Activated effector memory CD4-positive, alpha-beta T cell treated with anti-CD3 and anti-CD28 coated beads, Interleukin-2, amount 50 U/mL, for 16 hours (primary cell): ENCODE data around the gene CNEP1R1.
"Not testable (repeated sequence)": the region's sequence is repeated elsewhere in the genome, so short reads cannot be mapped to it uniquely, and the experiment has no call there.

Source experiments
- DNase-seq: peaks from one replicate; pipeline ENCODE4 v3.0.0-alpha.2; 2020

Gene CNEP1R1, protein sequence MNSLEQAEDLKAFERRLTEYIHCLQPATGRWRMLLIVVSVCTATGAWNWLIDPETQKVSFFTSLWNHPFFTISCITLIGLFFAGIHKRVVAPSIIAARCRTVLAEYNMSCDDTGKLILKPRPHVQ

DNA sequence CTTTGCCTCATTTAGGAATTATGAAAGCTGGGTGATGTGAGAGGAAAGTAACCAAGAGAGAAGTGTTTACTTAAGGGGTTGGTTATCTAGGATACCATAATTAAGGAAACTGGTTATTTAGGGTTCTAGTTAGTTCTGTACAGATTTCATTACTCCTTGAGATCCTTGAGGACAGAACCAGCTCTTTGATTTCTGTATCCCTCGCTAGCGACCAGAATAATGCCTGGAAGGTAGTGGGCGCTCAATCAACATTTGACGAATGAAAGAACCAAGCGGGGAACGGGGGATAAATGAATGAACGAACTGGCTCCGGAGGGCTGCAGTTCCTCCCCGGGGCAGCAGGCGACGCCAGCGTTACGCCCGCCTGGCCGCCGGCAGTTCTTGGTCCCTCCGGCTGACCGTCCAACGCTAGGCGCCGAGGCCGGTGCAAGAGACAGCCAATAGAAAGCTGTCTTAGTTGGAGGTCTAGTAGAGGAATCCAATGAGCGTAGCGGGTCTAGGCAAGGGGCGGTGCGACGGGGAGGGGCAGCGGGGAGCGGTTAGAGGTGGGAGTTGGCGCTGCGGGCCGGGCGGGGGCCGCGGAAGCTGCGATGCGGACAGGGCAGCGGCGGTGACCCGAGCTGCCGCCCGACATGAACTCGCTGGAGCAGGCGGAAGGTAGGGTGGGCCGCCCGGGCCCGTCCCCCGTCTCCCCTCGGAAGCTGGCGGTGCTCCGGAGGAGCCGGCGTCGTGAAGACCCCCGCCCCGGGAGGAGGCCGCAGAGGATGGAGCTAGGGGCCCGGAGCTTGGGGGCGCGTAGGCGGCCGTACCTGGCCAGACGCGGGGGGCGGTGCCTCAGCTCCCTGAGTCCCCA, at the start of gene CNEP1R1:
Gene CNEP1R1 (plus strand): TSS at position 542 of the 853 bp plus-strand sequence. CDS start 91 bp downstream, at position 633.
- DNase-seq: peak; percentile 97

DNA sequence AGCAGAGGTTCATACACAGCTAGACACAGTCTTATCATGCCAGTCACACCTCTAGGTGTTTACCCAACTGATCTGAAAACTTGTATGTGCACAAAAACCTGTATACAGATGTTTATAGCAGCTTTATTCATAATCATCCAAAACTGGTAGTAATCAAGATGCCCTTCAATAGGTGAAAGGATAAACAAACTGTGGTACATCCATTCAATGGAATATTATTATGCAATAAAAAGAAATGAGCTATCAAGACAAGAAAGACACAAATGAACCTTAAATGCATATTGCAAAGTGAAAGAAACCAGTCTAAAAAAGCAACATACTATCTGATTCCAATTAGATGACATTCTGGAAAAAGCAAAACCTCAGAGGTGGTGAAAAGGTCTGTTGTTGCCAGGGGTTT, 47.6 kb upstream of the CNEP1R1 start:
- DNase-seq: no peak

DNA sequence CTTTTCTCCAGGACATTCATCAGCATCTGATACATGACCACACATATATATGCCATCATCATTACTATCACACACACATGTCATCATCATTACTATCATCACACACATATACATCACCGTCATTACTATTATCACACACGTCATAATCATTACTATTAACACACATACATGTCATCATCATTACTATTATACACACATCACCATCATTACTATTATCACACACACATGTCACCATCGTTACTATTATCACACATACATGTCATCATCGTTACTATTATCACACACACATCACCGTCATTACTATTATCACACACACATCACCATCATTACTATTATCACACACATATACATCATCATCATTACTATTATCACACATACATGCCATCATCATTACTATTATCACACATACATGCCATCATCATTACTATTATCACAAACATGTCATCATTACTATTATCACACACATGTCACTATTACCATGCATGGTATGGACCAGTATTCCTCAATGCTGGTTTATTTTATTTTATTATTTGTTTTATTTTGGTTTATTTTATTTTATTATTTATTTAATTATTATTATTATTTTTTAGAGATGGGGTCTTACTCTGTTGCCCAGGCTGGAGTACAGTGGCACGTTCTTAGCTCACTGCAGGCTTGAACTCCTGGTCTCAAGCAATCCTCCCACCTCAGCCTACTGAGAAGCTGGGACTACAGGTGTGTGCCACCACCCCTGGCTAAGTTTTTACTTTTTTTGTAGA, 46.3 kb upstream of the CNEP1R1 start:
- no peak for DNase-seq

DNA sequence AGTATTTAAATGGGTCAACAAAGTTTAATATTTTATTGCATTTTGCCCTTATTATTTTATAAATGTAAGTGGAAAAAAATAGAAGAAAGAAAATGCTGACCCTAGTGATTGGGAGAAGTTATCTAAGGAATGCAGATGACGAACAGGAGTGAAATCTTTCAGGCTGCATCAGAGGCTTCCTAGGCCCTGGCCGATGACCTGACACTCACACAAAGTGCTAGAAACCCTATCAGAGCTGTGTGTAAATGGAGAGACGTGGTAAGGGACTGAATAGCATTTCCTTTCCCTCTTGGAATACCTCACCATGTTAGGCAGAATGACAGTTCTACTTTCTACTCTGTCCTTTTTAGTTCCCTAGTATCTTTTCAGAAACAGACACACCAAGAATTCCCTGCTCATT, 44.9 kb upstream of the CNEP1R1 start:
- DNase-seq: no peak

DNA sequence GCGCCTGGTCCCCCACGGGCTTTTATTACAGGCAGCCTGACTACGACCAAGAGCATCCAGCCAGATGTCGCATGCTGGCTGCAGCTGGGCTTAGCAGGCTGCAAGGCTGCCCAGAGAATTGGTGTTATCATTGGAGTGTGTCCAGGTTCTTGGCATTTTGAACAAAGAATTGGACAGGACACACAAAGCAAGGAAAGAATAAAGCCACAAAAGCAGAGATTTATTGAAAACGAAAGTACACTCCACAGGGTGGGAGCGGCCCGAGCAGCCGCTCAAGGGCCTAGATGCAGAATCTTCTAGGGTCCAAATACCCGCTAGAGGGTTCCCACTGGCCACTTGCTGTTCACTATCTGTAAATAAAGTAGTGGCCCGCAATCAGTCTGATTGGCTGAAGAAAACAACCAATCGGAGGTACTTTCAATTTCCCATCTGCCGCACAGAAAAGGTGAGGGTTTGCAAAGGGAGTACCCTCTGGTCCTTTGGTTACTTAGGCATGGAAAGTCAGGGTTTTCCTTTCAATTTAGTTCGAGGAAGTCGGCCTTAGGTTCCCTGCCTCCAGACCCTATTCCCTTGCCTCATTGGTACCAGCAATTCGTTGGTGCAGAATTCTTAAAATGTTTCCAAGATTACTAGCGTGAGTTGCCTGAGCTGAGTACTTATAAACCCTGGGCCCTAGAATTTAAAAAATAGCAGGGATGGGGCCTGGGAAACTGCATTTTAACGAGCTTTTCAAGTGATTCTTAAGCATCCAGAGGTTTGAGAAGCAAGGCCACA, 38.5 kb upstream of the CNEP1R1 start:
- no peak for DNase-seq

DNA sequence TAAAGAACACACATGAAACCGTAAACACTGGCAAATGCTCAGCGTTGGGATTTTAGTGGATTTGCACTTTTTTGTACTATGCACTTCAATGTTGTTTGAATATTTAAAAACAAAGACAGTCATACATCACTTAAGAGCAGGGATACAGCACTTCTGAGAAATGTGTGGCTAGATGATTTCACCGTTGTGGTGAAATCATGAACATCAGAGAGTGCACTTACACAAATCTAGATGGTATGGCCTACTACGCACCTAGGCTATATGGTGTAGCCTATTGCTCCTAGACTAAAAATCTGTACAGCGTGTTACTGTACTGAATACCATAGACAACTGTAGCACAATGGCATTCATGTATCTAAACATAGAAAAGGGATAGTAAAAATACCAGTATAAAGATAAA, 37.6 kb upstream of the CNEP1R1 start:
- DNase-seq: no peak

DNA sequence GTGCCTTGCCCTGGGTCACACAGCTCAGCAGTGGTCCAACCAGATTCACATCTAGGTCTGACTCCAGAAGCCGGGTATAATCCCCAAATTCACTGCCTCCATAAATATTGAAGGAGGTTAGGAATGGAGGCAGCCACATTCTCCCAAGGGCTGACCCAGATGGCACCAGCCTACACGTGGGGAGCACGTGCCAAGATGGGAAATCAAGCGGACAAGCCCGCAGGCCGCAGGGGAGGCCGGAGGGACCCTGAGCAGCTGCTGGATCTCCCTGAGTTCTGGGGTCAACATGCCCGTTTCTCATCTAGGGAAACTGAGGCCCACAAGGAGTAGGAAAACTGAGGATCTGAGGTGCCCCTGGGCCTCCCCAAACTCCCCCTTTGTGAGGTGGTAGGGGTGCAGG, 32.2 kb upstream of the CNEP1R1 start:
- no peak for DNase-seq

DNA sequence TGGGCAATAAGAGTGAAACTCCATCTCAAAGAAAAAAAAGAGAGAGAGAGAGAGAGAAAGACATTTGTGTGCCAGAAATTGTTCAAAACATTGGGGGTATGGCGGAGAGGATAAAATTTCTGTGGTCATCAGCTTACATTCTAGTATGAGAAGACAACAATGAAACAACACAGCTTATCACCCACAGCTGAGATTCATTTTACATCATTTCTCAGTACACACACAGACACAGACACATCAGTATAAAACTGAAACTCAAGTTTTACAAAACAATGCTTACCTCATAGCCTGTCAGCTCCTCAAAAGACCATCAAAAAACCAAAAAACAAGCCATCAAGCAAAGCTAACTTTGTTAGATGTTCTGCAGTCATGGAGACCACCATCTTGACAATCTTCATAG, 31.4 kb upstream of the CNEP1R1 start:
- DNase-seq: no peak

DNA sequence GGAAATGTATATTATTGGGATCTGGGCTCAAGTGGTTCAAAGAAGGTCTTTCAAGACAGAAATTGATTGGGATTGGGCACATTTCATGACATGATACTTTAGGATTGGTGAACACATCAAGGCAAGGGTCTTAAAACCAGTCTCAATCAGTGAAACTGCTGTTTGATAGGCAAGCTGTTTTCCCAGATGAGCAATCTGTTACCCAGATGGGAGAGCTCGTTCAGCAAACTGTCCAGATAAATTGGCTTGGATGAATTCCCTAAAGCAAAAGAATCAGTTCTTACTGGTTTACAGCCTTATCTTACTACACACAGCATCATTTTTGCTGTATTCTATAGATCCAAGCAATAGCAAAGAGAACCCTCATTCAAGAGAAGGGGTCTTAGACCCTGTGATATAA, 31.0 kb upstream of the CNEP1R1 start:
- no peak for DNase-seq

DNA sequence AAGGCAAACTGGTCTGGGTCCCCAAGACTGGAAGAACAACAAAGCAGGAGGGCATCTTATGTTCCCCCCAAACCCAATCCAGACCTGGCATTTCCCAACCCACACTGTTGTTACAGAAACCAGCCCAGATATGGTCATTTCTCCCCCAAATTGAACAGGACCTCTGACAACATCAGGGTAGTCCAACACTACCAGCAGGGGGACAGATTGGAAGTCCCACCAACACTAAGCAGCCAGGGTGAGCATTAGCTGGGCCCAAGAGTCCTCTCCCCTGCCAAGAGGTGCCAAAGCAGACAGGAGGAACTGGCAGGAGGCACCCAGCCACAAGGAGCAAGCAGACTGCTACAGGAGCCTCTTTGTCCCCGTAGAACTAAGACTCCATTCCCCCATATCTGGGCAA, 29.3 kb upstream of the CNEP1R1 start:
- DNase-seq: no peak

DNA sequence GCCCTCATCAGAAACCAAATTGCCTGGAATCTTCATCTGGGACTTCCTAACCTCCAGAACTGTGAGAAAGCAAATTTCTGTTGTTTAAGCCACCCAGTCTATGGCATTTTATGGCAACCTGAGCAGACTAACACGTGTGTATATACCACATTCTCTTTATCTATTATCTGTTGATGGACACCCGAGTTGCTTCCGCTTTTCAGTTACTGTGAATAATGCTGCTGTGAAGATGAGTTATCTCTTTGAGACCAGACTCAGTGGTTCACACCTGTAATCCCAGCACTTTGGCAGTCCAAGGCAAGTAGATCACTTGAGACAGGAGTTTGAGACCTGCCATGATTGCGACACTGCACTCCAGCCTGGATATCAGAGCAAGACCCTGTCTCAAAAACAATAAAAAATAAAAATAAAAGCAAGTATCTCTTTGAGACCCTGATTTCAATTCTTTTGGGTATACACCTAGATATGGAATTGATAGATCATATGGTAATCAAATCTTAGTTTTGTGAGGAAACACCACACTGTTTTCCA, 27.2 kb upstream of the CNEP1R1 start:
- no peak for DNase-seq

DNA sequence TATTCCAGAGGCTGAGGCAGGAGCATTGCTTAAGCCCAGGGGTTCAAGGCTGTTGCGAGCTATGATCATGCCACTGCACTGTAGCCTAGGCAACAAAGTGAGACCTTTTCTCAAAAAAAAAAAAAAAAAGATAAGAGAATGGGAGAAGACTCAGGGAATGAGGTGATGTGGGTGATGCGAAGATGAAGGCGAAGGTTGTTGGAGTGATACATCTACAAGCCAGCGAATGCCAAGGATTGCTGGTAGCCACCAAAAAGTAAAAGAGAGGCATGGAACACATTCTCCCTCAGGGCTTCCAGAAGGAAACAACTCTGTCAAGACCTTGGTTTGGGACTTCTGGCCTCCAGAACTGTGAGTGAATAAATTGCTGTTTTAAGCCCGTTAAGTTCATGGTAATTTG, 26.0 kb upstream of the CNEP1R1 start:
- DNase-seq: no peak

DNA sequence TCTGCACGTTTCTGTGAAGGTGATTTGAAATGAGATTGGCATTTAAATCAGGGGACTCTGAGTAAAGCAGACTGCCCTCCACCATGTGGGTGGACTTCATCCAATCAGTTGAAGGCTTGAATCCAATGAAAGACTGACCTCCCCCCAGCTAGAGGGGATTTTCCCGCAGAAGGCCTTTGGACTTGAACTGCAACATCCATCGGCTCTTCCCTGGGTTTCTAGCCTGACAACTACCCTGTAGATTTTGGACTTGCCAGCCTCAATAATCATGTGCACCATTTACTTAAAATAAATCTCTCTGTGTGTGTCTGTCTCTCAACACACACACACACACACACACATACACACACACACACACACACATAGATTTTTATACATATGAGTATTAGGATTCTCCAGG, 23.9 kb upstream of the CNEP1R1 start:
- DNase-seq: no peak

DNA sequence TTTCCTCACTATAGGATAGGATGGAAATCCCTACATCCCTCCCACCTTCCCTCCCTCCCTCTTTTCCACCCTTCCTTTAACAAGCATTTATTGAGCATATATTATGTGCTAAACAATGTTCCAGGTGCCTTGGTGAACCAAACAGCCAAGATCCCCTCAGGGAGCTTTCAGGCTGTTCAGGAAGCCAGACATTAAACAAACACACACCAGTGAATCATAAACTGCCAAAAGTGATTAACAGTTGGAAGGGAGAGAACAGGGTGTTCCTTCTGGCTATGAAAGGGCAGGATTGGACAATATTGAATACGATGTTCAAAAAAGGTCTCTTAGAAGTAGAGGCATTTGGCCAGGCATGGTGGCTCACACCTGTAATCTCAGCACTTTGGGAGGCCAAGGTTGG, 22.8 kb upstream of the CNEP1R1 start:
- DNase-seq: no peak

DNA sequence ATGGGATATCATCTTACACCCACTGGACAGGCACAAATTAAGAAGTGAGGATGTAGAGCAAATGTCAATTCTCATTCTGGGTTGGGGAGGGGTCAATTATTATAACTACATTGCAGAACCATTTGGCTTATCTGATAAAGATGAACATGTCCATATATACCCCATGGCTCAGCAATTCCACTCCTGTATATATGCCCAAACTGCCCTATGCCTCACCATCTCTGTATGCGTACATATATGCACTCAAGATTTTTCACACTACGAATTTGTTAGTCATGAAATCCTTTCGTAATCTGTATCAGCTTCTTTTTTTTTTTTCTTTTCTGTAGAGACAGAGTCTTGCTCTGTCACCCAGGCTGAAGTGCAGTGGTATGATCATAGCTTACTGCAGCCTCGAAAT, 20.8 kb upstream of the CNEP1R1 start:
- DNase-seq: no peak

DNA sequence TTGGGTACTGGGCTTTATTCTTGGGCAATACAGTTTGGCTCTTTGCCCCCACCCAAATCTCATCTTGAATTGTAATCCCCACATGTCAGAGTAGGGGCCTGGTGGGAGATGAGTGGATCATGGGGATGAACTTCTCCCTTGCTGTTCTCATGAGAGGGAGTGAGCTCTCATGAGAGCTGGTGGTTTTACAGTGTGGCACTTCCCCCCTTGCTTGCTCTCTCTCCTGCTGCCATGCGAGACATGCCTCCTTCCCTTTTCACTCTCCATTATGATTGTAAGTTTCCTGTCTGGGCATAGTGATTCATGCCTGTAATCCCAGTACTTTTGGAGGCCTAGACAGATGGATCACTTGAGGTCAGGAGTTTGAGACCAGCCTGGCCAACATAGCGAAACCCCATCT, 18.1 kb upstream of the CNEP1R1 start:
- no peak for DNase-seq

DNA sequence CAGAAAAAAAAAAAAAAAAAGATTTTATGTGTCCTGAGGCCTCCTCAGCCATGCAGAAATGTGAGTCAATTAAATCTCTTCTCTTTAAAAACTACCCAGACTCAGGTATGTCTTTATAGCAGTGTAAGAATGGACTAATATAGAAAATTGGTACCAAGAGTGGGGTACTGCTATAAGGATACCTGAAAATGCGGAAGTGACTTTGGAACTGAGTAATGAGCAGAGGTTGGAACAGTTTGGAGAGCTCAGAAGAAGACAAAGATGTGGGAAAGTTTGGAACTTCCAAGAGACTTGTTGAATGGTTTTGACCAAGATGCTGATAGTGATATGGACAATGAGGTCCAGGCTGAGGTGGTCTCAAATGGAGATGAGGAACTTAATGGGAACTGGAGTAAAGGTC, 17.3 kb upstream of the CNEP1R1 start:
- DNase-seq: no peak

DNA sequence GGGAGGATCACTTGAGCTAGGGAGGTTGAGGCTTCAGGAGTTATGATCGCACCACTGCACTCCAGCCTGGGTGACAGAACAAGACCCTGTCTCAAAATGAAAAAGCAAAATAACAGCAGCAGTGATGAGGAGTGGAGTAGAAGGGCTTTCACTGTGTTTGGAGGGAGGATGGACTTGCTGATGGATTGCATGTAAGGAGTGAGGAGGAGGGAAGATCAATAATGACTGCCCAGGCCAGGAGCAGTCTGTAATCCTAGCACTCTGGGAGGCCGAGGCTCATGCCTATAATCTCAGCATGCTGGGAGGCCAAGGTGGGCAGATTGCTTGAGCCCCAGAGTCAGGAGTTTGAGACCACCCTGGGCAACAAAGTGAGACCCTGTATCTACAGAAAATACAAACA, 14.8 kb upstream of the CNEP1R1 start:
- DNase-seq: no peak

DNA sequence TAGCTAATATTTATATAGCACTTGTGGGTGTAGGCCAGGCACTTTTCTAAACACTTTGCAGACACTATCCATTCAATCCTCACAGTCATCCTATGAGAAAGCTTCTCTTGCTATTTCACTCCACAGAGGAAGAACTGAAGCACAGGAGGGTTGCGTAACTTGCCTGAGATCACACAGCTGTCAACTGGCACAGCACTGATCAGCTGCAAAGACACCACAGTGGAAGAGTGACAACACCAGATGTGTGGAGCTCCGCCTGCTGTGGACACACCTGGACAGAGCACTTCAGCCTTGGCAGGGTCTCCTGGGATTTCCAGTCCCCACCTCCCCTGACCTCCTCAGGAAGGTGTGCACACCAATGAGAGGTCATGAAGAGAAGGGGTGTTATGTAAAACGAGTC, 13.3 kb upstream of the CNEP1R1 start:
- no peak for DNase-seq

DNA sequence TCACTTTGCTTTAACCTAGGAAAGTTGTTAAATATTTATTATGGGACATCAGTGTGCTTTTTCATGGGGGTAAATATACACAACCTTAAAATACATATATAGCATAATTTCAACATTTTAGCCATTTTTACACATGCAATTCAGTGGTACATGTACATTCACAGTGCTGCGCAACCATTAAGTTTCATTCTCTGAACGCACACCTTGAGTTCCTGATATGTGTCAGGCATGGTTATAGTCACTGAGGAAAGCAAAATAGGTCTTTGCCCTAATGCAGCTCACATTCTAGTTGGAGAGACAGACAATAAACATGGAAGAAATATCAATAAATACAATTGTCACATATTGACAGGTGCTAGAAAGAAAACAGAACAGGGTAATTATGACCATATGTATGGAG, 12.8 kb upstream of the CNEP1R1 start:
- DNase-seq: no peak

DNA sequence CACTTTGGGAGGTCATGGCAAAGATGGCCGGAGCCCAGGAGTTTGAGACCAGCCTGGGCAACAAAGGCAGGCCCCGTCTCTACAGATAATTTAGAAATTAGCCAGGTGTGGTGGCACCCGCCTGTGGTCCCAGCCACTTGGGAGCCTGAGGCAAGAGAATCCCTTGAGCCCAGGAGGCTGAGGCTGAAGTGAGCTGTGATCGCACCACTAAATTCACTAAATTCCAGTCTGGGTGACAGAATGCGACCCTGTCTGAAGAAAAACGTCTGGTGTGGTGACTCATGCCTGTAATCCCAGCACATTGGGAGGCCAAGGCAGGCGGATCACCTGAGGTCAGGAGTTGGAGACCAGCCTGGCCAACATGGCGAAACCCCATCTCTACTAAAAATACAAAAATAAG, 10.8 kb upstream of the CNEP1R1 start:
- DNase-seq: not testable (repeated sequence)

DNA sequence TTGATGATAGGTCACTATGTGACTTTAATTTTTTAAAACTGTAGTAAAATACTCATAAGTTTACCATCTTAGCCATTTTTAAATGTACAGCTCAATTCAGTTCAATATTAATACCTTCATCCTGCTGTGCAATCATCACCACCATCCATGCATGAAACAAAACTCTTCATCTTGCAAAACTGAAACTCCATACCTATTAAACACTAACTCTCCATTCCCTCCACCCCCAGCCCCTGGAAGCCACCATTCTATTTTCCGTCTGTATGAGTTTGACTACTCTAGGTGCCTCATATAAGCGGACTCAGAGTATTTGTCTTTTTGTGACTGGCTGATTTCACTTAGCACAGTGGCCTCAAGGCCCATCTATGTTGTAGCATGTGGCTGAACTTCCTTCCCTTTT, 9.4 kb upstream of the CNEP1R1 start:
- no peak for DNase-seq

DNA sequence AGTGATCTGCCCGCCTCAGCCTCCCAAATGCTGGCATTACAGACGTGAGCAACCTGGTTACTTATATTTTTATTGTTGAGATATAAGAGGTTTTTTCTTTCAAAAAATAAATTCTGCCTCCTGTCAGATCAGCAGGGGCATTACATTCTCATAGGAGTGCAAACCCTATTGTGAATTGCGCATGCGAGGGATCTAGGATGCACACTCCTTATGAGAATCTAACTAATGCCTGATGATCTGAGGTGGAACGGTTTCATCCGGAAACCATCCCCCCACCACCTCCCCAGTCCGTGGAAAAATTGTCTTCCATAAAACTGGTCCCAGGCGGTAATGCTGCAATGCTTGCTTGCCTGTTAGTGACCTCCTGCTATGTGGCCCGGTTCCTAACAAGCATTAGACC, 7.5 kb upstream of the CNEP1R1 start:
- DNase-seq: no peak
